Measurements from ENCODE around the gene MYBPC1. TPM values are rescaled to one million over a fixed set of nuclear protein-coding genes. Genes with fewer than 3 reads are reported as not detected.

MYBPC1 gene
- total RNA-seq, 2 experiments from 2014 or later: not detected

DNA sequence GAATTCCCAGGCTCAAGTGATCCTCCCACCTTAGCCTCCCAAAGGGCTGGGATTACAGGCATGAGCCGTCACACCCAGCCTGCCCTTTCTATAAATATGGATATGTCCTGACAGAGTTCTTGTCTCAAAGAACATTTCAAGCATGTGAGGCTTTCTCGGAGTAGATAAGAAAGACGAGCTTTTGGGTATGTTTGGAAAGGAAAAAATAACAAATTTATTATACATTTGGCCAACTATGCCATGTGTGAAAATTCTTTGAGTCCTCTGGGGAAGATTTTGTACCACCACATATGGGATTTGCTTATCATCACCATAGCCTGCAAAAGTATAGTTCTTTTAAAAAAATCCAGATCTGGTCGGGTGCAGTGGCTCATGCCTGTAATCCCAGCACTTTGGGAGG lies 23.7 kb upstream of the MYBPC1 start:
- Mint-ChIP-seq H3K27me3 (peaks cover 18% of the 10 kb centered on the region), H3K4me1 (ENCODE audit: low read depth) (no peaks in the 10 kb centered on the region), H3K27ac (no peak overlapping the region), H3K9me3 (no peaks in the 10 kb centered on the region), H3K36me3 (ENCODE audit: low read depth) (no peaks in the 10 kb centered on the region), H3K4me3 (no peak overlapping the region)
- no peak for DNase-seq
- no peak for ATAC-seq (ENCODE audit: poor library complexity)
- no peaks in the 10 kb centered on the region for H3K36me3 ChIP-seq (ENCODE audit: insufficient read depth, low read length)
- intact Hi-C loops (cut with DNase I, micrococcal nuclease): loop anchor here in 1 of 2 experiments (5.0 kb wide), 1 partner anchor 186 kb away; no protein-coding TSS in a partner anchor
- no peak overlapping the region for H3K27ac ChIP-seq (ENCODE audit: low read depth in 1 of 2, low read length in 2 of 2)
- H3K27me3 ChIP-seq (ENCODE audit: control insufficient read depth in 1 of 2, insufficient read depth in 2 of 2, low read length in 2 of 2): no peaks in the 10 kb centered on the region
- TF ChIP-seq, protein P1, sequence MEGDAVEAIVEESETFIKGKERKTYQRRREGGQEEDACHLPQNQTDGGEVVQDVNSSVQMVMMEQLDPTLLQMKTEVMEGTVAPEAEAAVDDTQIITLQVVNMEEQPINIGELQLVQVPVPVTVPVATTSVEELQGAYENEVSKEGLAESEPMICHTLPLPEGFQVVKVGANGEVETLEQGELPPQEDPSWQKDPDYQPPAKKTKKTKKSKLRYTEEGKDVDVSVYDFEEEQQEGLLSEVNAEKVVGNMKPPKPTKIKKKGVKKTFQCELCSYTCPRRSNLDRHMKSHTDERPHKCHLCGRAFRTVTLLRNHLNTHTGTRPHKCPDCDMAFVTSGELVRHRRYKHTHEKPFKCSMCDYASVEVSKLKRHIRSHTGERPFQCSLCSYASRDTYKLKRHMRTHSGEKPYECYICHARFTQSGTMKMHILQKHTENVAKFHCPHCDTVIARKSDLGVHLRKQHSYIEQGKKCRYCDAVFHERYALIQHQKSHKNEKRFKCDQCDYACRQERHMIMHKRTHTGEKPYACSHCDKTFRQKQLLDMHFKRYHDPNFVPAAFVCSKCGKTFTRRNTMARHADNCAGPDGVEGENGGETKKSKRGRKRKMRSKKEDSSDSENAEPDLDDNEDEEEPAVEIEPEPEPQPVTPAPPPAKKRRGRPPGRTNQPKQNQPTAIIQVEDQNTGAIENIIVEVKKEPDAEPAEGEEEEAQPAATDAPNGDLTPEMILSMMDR (IDR thresholded peaks at IDR 0.05): no peak
- no peaks in the 10 kb centered on the region for H3K4me1 ChIP-seq (ENCODE audit: insufficient read depth, low read length)
- H3K9me3 ChIP-seq (ENCODE audit: control insufficient read depth in 1 of 2, insufficient read depth in 1 of 2, low read length in 2 of 2): no peaks in the 10 kb centered on the region
- POLR2A ChIA-PET: no interaction called here
- H3K4me3 ChIP-seq (ENCODE audit: low read length): no peak overlapping the region
- CTCF ChIA-PET: no interaction called here

DNA sequence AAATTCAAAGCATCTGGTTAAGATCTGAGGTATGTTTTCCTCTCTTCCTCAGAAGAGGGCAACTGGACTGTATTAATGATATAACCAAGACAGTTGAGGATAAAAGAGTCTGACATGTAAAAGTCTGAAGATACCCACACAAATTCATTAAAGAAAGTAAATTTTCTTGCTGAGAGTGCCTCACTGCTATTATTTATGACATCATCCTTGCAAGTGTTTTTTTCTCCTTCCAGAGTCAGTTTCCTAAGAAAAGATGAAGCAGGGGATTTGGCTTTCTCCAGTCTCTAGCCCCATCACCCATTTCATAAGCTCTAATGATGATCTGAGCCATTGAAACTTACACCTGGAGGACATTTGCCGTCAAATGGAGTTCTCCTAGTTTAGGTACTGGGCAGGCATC lies 21.0 kb upstream of the MYBPC1 start:
- H3K4me1 Mint-ChIP-seq (ENCODE audit: low read depth): no peaks in the 10 kb centered on the region
- H3K36me3 Mint-ChIP-seq (ENCODE audit: low read depth): no peaks in the 10 kb centered on the region
- DNase-seq (no peak), ATAC-seq (ENCODE audit: poor library complexity) (no peak)
- no peaks in the 10 kb centered on the region for H3K9me3 Mint-ChIP-seq
- Histone ChIP-seq H3K27ac (ENCODE audit: low read depth in 1 of 2, low read length in 2 of 2) (no peak overlapping the region), H3K36me3 (ENCODE audit: insufficient read depth, low read length) (no peaks in the 10 kb centered on the region), H3K9me3 (ENCODE audit: control insufficient read depth in 1 of 2, insufficient read depth in 1 of 2, low read length in 2 of 2) (no peaks in the 10 kb centered on the region), H3K4me1 (ENCODE audit: insufficient read depth, low read length) (no peaks in the 10 kb centered on the region), H3K4me3 (ENCODE audit: low read length) (no peak overlapping the region), H3K27me3 (ENCODE audit: control insufficient read depth in 1 of 2, insufficient read depth in 2 of 2, low read length in 2 of 2) (no peaks in the 10 kb centered on the region)
- H3K4me3 Mint-ChIP-seq: no peak overlapping the region
- ChIA-PET CTCF (interaction anchor here (0.6 kb wide), 1 partner anchor 265 kb away, joined by 3 read pairs; no protein-coding TSS in a partner anchor), POLR2A (no interaction called here)
- intact Hi-C loops (cut with DNase I, micrococcal nuclease): loop anchor here in 1 of 2 experiments (5.0 kb wide), 1 partner anchor 184 kb away; no protein-coding TSS in a partner anchor
- H3K27me3 Mint-ChIP-seq: peaks cover 19% of the 10 kb centered on the region
- TF ChIP-seq, protein P1 (IDR thresholded peaks at IDR 0.05): no peak
- H3K27ac Mint-ChIP-seq: no peak overlapping the region

DNA sequence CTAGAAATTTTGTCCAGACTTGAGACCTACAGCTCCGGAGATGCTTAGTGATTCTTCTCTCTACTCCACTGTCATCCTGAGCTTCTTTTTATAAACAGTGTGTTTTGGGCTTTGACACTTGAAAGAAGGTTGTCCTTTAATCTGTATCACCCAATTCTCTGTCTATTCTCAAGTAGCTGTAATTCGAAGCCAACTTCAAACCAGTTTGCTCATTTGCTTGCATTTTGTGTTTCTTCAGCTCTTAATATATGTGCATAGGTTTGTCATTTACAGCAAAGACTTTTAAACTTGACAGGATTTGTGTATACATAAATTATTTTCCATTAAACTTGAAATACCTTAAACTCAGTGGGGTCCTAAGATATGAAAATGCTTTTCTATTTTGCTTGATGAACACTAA lies 16.4 kb upstream of the MYBPC1 start:
- no peaks in the 10 kb centered on the region for H3K4me1 ChIP-seq (ENCODE audit: insufficient read depth, low read length)
- intact Hi-C loops (cut with DNase I, micrococcal nuclease): no loop called here
- Mint-ChIP-seq H3K4me3 (no peak overlapping the region), H3K27ac (no peak overlapping the region), H3K9me3 (no peaks in the 10 kb centered on the region), H3K36me3 (ENCODE audit: low read depth) (no peaks in the 10 kb centered on the region), H3K27me3 (peaks cover 34% of the 10 kb centered on the region), H3K4me1 (ENCODE audit: low read depth) (no peaks in the 10 kb centered on the region)
- ATAC-seq (ENCODE audit: poor library complexity): no peak
- no peak overlapping the region for H3K27ac ChIP-seq (ENCODE audit: low read depth in 1 of 2, low read length in 2 of 2)
- TF ChIP-seq, protein P1 (IDR thresholded peaks at IDR 0.05): no peak
- no peaks in the 10 kb centered on the region for H3K27me3 ChIP-seq (ENCODE audit: control insufficient read depth in 1 of 2, insufficient read depth in 2 of 2, low read length in 2 of 2)
- no peaks in the 10 kb centered on the region for H3K36me3 ChIP-seq (ENCODE audit: insufficient read depth, low read length)
- no peak overlapping the region for H3K4me3 ChIP-seq (ENCODE audit: low read length)
- ChIA-PET POLR2A (no interaction called here), CTCF (no interaction called here)
- no peak for DNase-seq
- no peaks in the 10 kb centered on the region for H3K9me3 ChIP-seq (ENCODE audit: control insufficient read depth in 1 of 2, insufficient read depth in 1 of 2, low read length in 2 of 2)

All from CD4-positive, alpha-beta T cell (primary cell).